Astrocyte of the spinal cord (primary cell): ENCODE data around the gene KCTD1.

Experiments used
- DNase-seq: peaks from one replicate; pipeline ENCODE4 v3.0.0; 2011; ENCODE audit warnings: low read depth, low spot score
- H3K4me3 ChIP-seq: 2 replicates; pipeline ENCODE4 v1.5.1; 2011; ENCODE audit warnings: low read depth, mild to moderate bottlenecking, low read length, moderate library complexity
- in situ Hi-C: cut with HindIII; loops from 2 replicates; pipeline ENCODE4 v1.10.0; 2017; ENCODE audit warnings: low sequenced_read_pairs
- TF ChIP-seq, protein P1 (sequence below): IDR thresholded peaks from 2 replicates; pipeline ENCODE4 v1.5.1; 2012; ENCODE audit warnings: low read depth, mild to moderate bottlenecking, low read length, inconsistent platforms

The KCTD1 gene

DNA sequence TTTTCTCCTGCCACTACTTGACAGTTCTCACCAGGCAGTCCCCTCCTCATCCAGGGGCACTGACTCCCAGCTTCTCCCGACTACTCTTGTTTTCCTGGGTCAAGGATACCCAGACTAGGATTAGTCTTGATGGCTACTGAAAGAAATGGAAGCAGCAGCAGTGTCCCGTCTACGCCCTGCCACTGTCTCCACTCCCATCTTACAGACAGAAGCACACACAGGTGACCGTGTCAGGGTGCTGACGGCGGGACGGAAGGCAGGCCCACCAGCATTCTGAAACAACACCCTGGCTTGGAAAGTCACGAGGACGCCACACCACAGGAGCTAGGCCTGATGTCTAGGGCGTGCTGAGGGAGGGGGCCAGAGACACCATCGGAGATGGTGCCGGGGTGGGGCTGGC is 82.9 kb downstream of the KCTD1 start:
- no peak overlapping the region for H3K4me3 ChIP-seq
- in situ Hi-C loops, result no loop called here
- no peak for DNase-seq
- TF ChIP-seq, protein P1, sequence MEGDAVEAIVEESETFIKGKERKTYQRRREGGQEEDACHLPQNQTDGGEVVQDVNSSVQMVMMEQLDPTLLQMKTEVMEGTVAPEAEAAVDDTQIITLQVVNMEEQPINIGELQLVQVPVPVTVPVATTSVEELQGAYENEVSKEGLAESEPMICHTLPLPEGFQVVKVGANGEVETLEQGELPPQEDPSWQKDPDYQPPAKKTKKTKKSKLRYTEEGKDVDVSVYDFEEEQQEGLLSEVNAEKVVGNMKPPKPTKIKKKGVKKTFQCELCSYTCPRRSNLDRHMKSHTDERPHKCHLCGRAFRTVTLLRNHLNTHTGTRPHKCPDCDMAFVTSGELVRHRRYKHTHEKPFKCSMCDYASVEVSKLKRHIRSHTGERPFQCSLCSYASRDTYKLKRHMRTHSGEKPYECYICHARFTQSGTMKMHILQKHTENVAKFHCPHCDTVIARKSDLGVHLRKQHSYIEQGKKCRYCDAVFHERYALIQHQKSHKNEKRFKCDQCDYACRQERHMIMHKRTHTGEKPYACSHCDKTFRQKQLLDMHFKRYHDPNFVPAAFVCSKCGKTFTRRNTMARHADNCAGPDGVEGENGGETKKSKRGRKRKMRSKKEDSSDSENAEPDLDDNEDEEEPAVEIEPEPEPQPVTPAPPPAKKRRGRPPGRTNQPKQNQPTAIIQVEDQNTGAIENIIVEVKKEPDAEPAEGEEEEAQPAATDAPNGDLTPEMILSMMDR, result no peak

DNA sequence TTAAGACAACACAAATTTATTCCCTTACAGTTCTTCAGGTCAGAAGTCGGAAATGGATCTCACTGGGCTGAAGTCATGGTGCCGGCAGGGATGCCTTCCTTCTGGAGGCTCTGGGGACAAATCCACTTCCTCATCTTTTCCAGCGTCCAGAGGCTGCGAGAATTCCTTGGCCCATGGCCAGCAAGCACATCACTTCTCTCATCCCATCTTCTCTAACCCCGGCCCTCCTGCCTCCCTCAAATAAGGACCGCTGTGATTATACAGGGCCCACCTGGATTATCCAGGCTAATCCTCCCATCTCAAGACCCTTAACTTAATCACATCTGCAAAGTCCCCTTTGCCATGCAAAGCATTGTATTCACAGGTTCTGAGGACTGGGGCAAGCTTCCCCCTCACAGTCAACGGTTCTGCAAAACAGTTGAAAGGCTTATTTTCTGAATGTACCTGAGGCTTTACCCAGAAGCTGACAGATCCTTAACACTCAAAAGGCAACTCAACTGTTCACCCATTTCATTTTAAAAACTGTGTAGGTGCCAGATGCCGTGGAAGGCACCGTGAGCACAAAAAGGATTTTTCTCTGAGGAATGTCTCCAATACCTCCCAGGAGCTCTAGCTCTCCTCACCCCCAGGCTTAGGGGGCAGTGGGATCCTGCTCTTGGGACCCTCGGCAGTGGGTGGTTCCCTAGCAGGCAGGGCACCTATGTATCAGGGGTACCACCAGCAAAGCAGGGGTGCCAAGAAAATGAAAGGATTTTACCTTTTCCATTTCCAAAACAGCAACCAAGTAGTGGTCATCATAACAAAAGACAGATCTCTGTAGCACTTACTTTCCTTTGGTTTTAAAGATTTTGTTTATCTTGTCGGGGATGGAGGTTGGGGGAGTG is 84.0 kb downstream of the KCTD1 start:
- no peak for DNase-seq
- TF ChIP-seq, protein P1, result no peak
- in situ Hi-C loops, result no loop called here
- no peak overlapping the region for H3K4me3 ChIP-seq

DNA sequence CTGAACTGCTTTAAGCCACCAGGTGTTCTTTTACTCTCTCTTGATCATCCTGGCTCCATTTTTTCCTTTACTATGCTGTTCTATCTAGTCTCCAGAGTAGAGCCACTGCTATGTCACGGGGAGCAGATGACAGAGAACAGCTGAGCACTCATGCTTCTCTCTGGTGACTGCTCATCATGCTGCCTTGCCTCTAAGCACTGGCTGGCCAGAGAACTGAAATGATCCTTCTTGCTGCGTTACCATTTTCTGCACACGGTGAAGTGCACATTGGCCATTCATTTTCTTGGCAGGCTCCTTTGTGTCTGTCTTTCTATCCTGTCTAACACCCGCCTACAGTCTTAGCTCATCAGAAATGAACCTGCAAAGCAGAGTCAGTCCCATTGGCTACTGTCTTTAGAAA is 86.0 kb downstream of the KCTD1 start:
- in situ Hi-C loops, result no loop called here
- no peak overlapping the region for H3K4me3 ChIP-seq
- DNase-seq, result no peak
- TF ChIP-seq, protein P1, result no peak

DNA sequence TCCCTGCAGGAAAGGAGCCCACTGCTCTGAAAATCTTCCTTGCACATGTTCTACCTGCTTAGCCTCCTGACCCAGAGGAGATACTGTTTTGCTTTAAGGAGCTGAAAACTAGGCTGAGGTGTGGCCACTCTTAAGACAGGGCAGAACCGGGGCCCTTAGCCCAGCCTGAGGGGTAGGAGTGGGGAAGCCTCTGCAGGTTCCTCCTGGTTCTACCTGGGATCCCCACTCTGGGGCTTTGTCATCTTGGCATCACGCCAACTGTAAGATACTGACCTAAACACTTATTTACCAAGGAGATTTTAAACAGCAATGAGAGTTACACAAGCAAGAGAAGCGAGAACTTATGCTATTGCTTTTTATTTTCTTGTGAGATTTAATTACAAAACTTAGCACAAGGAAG is 86.9 kb downstream of the KCTD1 start:
- in situ Hi-C loops, result no loop called here
- H3K4me3 ChIP-seq, result no peak overlapping the region
- TF ChIP-seq, protein P1, result no peak
- DNase-seq, result no peak

DNA sequence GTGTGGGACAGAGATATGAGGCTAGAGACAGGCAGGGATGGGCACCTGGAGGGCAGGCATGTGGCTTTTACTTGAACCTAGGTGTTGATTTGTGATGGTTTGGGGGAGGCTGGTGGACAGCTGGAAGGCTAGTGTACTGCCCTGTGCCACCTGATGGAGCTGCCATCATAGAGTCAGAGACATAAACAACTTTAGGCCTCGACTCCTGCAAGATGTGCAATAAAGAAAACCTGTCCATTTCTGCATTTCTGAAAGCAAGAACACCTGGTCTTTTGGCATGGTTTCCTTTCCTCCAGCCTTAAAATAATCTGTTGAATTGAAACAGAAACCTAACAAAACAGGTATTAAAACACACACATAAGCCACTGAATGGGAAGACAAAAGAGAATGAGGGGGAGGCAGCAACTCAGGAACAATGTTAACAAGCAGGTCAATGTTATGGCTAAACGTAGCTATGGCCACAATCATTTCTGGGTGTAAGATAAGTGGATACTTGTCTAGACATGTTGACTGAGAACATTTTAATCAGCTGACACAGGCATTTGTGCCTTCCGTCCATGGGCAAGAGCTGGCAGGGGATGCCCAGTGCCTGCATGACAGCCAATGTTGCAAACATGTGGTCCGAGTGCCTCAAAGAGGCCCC is 87.8 kb downstream of the KCTD1 start:
- peak; percentile 33 for DNase-seq
- no peak overlapping the region for H3K4me3 ChIP-seq
- TF ChIP-seq, protein P1, result no peak
- in situ Hi-C loops, result no loop called here

DNA sequence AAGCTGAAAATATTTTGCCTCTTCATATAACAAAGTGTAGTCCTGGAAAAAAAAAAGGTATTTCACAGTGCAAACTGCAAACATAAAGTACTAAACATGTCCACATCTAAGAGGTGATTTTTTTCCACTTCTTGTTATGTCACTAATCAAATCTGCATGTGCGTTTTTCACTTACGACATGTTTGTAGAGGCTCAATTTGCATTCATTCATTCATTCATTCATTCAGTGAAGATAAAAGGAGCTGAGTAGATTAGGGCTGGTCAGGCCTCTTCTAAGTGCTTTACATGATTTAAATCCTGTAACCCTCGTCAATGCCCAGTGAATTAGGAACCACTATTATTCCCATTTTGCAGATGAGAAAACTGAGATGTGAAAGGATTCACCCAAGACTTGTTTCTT is 88.5 kb downstream of the KCTD1 start:
- DNase-seq, result no peak
- TF ChIP-seq, protein P1, result no peak
- H3K4me3 ChIP-seq, result no peak overlapping the region
- in situ Hi-C loops, result no loop called here
